ENCODE data around the gene PPP1R12C.
"Not testable (repeated sequence)": the region's sequence is repeated elsewhere in the genome, so short reads cannot be mapped to it uniquely, and the experiment has no call there.

The PPP1R12C gene

DNA sequence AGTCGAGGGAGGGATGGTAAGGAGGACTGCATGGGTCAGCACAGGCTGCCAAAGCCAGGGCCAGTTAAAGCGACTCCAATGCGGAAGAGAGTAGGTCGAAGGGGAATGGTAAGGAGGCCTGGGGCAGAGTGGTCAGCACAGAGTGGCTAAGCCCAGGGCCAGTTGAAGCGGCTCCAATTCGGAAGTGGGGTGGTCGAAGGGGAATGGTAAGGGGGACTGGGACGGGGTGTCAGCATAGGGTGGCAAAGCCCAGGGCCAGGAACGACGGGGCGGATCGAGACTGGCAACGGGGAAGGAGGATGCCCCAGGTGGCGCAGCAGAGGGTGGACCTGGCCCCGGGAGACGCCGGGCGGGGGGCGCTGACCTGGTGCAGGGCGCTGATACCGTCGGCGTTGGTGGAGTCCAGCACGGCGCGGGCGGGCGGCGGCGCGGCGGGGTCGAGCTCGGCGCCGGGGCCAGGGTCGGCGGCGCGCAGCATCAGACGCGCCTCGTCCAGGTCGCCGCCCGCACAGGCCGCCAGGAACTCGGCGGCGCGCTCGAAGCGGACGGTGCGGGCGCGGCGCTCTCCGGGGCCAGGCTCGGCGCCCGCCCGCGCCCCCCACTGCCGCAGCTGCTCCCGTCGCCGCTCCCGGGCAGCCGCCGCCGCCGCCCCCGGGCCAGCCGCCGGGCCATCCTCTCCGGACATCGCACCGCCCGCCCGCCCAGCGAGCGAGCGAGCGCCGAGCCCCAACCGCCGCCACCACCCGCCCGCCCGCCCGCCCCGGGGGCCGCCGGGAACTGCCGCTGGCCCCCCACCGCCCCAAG is at the start of gene PPP1R12C:
PPP1R12C (minus strand) TSS at position 779 of the 804 bp plus-strand sequence; CDS start at position 685, 94 bp downstream.
- DNase-seq (ENCODE audit: low read depth, low spot score): no peak

- DNase-seq (ENCODE audit: low read depth, low spot score): peak; percentile 91
Observed at GRCh38 chr19:55166530-55167268, 49.3 kb upstream of the PPP1R12C start, which contains the start of gene DNAAF3. Gene DNAAF3, minus strand, starts transcription at chr19:55166613. Its CDS starts 200 bp downstream, at chr19:55166413.

- peak; percentile 33 for DNase-seq (ENCODE audit: low read depth, low spot score)
Observed at GRCh38 chr19:55165952-55166529, 48.6 kb upstream of the PPP1R12C start.

DNA sequence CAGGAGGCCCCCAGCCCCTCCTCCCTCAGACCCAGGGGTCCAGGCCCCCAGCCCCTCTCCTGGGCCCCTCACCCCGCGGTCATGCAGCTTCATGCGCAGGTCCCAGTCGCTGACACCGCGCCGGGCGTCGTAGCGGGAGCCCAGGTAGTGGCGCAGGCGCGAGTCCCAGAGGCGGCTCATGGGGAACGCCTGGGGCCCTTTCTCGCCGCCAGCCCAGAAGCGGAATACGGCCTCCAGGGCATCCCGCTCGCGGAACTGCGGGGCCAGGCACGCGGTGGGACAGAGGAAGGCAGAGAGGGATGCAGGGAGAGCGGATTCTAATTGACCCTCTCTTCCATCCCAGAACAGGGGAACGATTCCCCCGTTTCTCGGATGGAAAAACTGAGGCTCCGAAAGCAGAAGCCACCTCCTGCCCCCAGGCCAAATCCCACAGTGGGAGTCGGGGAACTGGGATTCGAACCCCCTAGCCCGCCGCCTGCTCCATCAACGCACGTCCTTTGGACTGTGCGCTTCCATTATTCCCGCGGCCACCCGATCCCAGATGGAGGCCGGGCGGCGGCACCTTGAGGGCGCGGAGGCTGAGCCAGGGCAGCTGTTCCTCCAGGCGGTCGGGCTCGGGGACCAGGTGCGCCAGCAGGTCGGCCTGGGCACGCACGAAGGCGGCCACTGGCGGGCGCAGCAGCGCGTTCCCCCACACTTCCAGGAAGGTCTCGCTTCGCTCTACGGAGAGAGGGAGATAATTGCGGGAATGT is 44.3 kb upstream of the PPP1R12C start:
- no peak for DNase-seq (ENCODE audit: low read depth, low spot score)

- DNase-seq (ENCODE audit: low read depth, low spot score): no peak
Observed at GRCh38 chr19:55160986-55161365, 43.5 kb upstream of the PPP1R12C start.

DNA sequence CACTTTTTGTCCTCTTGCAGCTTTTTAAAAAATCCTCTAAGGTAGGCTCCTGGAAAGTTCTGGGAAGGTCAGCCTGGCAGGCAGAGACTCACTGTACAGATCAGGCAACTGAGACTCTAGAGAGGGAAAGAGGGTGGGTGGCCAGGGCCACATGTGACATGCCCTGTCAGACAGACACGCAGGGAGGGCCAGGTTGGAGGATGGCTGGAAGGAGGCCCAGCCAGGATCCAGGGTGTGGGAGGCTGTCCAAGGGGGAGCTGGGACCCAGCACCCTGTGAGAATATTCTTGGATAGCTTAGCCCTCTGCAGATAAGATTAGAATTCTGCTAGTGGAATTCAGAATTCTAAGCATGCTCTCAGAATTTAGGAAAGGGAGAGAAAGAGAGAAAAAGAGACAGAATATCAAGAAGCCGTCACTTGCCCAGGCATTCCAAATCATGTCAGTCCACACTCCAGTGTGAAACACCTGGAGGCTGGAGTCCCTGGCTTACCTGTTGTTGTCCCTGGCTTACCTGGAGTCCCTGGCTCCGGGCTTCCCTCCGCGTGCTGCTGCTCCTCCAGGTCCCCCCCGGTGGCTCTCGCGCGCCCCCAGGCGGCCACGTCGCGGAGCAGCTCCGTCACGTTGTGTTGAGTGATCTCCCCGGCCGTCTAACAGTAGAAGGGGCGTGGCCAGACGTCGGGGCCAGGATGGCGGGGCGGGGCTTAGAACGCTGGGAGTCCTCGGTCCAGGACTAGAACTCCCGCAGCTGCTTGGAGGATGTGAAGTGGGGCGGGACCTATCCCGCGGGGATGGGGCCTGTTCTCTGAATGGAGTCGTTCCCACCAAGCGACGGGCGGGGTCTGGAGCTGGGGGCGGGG is 42.9 kb upstream of the PPP1R12C start:
- peak; percentile 32 for DNase-seq (ENCODE audit: low read depth, low spot score)

GRCh38 chr19:55158848-55159749 is 41.7 kb upstream of the PPP1R12C start:
- no peak for DNase-seq (ENCODE audit: low read depth, low spot score)

DNA sequence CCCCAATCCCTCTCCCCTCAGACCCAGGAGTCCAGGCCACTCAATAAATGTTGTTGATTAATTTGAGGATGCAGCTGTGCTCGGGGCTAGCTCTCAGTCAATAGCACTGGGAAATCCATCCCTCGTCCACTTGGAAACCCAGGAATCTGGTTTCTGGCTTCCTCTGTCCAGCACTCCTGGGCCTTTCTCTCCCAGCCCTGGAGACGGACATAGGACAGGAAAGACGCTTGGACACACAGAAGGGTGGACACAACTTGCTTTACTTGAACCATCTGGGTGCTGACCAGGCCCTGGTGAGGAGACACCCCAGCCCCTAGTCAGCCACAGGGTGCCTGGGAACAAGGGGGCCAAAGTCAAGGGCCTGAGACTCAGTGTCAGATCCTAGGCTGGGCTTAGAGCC is 41.0 kb upstream of the PPP1R12C start:
- DNase-seq (ENCODE audit: low read depth, low spot score): no peak

DNA sequence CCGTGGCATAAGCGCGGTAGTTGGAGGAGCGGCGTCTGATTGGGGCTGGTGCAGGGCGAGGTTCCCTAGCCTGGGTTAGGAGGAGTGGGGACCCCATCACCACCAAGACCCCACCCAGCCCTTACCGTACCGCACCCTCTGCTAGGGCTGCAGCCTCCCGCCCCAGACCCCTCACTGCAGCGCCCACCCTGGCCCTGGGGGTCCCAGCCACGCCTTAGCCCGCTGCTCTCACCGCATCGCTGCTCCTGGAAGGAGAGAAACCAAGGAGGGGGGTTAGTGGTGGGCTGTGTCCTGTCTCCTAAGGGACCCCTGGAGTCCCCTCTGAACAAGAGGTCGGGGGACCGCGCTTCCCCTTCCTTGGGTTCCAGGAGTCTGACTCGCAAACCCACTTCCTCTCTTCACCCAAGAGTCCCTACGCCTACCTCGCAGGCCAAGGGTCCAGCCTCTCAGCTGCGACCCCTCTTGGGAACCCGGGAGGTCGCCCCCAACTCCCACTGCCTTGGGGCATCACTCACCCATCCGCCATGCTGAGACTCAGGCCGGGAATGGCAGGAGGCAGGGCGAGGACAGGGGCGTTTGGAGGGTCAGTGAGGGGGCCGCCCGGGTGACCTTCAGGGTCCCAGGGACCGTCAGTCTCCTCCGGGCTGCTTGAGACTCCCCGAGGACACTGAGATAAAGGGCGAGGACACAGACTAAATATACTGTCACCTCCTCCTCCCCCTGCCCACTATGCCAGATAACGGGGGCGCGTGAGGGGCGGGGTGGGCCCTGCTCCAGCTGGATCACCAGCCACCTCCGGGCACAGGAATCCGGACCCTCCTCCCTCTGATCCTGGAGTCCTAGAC is 39.8 kb upstream of the PPP1R12C start, which contains the start of gene TNNI3:
TNNI3 (minus strand) TSS at position 669 of the 845 bp plus-strand sequence; CDS start at position 526, 143 bp downstream.
- DNase-seq (ENCODE audit: low read depth, low spot score): no peak

DNA sequence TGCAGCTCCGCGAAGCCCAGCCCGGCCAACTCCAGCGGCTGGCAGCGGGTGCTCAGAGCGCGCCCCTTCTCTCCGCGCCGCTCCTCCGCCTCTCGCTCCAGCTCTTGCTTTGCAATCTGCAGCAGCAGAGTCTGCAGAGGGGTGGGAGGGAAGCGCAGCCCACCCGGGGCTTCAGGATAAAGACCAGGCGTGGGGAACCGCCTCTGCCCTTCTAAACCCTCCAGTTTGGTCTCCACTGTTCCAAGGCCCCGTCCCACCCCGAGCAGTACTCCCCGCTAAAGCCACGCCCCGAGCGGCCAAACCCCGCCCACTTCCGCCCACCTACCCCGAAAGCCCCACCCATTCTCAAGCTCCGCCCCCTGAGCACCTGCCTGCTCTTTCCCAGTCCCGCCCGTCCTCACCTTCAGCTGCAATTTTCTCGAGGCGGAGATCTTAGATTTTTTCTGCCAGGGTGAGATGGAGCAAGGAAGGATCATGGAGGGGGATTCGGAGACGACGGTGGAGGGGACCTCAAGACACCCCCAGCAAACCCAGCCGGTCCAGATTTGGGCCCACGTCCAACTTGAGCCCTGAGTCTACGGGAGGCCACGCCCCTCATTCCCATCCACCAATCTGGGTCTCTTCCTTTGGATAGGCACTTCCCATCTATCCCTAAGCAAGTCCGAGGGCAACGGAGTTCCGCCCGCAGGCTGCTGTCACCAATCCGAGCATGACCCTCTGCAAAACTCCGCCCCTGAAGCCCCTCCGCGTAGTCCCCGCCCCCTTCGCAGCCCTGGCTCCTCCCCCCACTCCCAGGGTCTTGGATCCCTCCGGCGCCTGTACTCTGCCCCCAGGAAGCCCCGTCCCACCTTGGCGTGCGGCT is 39.0 kb upstream of the PPP1R12C start:
- no peak for DNase-seq (ENCODE audit: low read depth, low spot score)

DNA sequence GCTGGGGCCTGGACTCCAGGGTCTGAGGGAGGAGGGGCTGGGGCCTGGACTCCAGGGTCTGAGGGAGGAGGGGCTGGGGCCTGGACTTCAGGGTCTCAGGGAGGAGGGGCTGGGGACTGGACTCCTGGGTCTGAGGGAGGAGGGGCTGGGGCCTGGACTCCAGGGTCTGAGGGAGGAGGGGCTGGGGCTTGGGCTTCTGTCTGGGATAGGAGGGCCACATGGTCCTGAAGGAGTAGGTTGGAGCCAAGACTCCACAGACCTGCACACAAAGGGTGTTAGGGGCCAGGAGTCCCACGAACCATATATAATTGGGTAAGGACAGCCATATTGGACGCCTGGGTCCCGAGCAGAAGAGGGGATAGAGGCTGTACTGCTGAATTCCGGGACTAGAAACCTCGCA is 38.3 kb upstream of the PPP1R12C start:
- DNase-seq (ENCODE audit: low read depth, low spot score): not testable (repeated sequence)

- DNase-seq (ENCODE audit: low read depth, low spot score): no peak
Observed at GRCh38 chr19:55153652-55154264, 36.3 kb upstream of the PPP1R12C start.

DNA sequence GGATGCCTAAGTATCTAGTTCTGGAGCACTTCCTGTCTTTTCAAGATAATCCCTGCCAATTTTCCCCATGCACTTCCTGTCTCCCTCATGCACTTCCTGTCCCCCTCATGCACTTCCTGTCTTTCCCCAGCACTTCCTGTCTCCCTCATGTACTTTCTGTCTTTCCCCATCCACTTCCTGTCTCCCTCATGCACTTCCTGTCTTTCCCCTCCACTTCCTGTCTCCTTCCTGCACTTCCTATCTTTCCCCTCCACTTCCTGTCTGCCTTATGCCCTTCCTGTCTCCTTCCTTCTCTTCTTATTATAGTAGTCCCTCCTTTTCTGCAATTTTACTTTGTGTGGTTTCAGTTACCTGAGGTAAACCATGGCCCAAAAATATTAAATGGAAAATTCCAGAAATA is 34.6 kb upstream of the PPP1R12C start:
- DNase-seq (ENCODE audit: low read depth, low spot score): no peak

GRCh38 chr19:55149078-55150003 is 31.9 kb upstream of the PPP1R12C start, which contains the start of gene TNNT1:
Gene TNNT1, minus strand, starts transcription at chr19:55149206. Its CDS starts 2,049 bp downstream, at chr19:55147157.
- no peak for DNase-seq (ENCODE audit: low read depth, low spot score)

DNA sequence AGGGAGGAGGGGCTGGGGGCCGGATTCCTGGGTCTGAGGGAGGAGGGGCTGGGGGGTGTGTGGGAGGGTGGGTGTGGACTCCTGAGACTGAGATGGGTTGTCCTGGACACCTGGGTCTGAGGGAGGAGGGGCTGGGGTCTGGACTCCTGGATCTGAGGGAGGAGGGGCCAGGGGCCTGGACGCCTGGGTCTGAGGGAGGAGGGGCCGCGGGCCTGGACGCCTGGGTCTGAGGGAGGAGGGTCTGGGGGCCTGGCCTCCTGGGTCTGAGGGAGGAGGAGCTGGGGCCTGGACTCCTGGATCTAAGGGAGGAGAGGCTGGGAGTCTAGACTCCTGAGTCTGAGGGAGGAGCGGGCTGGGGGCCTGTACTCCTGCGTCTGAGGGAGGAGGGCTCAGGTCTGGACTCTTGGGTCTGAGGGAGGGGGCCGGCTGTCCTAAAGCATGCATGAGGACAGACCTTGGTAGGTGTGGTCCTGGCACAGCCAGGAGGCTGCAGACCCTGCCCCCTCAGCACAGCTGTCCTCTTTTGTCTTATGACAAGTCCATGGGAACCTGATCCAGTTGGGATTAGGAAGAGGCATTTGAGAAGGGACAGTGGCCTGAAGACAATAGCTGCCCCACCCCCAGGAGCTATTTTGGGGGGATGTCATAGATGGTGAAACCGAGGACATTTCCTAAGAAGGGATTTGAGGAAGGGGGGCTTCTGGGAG is 30.3 kb upstream of the PPP1R12C start:
- DNase-seq (ENCODE audit: low read depth, low spot score): no peak
